Inflammatory macrophage (primary cell): ENCODE results near the gene IFNGR2.
"Not testable (repeated sequence)": the region's sequence is repeated elsewhere in the genome, so short reads cannot be mapped to it uniquely, and the experiment has no call there.

Experiments
- DNase-seq, 2 donors: peaks; one replicate each; pipeline ENCODE4 v3.0.0-alpha.2; 2020 to 2022

IFNGR2 gene

DNA sequence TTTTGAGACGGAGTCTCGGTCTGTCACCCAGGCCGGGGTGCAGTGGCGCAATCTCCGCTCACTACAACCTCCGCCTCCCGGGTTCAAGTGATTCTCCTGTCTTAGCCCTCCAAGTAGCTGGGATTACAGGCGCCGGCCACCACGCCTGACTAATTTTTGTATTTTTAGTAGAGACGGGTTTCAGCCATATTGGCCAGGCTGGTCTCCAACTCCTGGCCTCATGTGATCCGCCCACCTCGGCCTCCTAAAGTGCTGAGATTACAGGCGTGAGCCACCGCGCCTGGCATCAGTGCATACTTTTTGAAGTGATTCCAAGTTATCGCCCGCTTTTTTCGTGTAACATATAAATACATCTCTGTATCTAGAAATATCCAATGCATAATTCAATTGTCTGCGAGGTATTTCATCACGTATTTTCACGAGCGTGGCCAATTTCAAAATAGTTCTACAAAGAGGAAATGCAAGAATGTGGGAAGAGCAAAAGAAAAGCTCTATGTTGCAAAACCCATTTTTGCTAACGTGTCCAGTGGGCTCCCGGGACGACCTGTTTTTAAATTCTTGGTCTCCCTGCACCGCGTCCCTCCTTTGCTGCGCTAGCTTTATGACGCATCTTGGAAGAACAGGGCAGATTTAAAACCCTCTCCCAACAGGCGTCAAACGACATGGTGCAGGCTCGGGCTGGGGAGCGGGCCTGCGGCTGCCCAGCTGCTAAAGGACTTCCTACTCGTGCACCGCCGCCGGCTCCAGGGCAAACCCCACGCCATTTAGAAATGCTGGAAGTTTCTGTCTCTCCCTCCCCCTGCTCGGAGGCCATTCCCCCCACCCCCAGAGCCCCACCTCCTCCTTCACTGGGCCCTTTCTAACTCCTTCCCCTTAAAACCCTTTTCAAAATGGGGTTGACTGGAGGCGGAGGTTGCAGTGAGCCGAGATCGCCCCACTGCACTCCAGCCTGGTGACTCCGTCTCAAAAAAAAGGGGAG is 923 bp upstream of the IFNGR2 start:
- DNase-seq = peak; percentile 94 to 97

DNA sequence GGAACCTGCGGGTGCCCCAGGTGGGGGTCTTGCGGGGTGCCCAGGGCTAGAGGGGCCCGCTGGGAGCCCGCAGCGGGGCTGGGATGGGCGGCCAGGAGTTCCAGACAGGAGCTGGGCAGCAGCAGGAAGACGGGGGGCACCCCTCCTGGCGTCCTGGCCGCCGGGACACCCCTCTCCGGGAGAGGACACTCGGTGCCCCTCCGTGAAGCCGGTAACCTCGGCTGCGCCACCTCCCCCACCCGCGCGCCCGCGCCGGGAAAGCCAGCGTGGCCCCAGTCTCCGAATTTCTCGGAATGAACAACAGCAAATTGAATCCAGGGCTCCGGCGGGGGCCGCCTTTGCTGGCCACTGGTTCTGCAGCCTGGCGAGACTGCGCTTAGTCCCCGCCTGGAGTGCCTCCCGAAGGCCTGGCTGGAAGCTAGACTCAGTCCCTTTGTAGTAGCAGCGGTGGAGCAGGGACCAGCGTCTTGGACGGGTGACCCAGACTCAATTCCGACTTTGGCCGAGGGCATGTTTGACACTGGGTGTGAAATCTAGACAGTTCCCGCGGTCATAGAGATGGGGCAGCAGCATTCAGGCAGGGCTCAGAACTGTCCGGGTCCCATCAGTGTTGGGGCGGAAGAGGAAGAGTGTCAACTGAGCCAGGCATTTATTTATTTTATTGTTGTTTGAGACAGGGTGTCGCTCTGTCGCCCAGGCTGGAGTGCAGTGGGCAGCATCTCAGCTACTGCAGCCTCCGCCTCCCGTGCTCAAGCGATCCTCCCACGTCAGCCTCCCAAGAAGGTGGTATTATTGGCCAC is 773 bp downstream of the IFNGR2 start:
- peak; percentile 59 to 63 for DNase-seq

DNA sequence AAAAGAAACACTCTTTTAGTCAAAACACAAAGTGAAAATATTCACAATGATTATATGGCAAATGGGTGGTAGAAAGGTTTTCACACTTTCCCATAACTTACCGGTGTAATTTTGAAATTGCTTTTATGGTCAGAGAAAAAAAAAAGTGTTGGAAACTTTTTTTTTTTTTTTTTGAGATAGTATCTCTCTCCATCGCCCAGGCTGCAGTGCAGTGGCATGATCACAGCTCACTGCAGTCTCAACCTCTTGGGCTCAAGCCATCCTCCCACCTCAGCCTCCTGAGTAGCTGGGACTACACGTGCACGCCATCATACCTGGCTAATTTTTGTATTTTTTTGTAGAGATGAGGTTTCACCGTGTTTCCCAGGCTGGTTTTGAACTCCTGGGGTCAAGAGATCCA is 3.3 kb downstream of the IFNGR2 start:
- no peak for DNase-seq

DNA sequence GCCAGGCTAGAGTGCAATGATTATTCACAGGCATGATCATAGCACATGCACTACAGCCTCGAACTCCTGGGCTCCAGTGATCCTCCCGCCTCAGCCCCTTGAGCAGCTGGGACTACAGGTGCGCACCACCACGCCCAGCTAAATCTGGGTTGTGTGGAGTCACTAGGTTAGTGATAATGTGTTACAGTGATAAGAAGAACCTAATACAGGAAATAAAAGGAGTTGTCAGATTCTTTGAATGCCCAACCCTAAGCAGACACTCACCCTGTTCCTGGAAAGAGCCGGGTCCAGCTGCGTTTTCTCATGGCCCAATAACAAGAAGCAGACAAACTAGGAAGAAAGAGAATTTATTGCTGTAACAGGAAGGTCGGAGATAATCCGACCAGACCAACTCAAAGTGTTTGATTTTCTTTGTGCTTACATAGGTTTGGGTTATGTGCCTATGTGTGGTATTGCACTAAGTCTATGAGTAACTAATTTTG is 8.8 kb downstream of the IFNGR2 start:
- DNase-seq = peak in 1 of 2 donors; percentile 8

DNA sequence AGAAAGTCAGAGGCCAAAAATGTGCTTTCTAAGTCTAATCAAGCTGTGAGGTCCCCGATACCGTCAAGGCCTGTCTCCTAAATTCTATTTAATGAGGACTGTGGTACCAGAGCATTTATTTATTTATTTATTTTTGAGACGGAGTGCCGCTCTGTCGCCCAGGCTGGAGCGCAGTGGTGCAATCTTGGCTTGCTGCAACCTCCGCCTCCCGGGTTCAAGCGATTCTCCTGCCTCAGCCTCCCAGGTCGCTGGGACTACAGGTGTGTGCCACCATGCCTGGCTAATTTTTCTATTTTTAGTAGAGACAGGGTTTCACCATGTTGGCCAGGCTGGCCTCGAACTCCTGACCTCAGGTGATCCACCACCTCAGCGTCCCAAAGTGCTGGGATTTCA is 9.2 kb downstream of the IFNGR2 start:
- DNase-seq = not testable (repeated sequence)

DNA sequence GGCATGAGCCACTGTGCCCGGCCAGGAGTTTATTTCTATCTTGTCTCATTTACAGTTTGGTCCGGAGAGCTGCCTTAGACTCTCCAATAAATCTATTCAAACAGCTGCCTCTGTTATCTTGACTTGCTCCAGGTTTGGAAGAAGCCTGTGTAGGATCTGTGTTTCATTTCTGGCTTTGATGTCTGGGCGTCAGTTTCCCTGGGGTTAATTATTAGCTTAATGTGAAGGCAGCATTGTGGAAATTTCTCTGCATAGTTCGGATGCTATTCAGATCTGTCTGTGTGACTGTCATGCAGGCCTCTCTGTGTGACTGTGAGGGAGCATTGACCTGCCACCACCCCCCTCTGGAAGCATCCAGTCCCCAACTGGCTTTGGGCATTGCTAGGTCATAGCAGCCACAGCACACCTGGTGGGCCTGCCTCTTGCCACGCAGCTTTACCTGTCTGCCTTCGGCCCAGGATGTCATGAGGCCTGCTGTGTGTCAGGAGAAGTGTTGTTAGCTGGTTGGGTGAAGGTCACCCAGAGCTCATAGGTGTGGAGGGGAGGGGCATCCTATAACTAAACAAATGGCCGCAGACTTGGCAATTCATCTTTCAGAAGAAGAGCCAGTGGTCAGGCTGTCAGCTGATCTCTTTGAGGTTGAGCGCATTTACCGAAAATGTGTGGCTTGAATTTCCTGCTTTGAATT is 9.8 kb downstream of the IFNGR2 start:
- DNase-seq = no peak

DNA sequence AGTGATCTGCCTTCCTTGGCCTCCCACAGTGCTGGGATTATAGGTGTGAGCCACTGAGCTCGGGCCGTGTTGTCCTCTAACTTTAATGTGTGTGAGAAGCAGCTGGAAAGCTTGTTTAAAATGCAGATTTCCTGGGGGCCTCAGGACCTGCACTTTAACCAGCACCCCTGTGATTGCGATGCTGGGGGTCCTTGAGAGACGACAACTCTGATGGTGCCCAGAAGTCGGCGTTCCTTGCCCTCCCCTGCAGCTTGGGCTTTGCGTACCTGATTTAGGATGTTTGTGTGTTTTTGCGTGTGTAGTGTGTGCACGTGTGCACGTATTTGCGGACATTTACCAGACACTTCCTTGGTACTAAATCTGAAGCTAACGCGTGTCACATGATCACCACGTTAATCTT is 10.9 kb downstream of the IFNGR2 start:
- no peak for DNase-seq

DNA sequence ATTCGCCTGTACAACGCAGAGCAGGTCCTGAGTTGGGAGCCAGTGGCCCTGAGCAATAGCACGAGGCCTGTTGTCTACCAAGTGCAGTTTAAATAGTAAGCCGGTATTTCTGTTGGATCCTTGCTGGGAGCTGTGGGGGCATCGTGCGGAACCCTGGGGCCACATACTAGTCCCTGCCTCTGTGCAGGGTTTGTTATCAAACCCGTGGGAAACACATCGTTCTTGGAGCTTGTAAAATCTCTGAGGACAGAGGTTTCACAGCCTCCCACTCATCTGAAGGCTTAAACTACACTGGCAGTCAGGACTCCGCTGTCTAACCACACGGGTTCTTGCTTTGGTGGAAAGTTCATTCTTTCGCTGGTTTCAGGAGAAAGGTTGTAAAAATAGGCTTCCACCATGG is 11.7 kb downstream of the IFNGR2 start:
- no peak for DNase-seq

DNA sequence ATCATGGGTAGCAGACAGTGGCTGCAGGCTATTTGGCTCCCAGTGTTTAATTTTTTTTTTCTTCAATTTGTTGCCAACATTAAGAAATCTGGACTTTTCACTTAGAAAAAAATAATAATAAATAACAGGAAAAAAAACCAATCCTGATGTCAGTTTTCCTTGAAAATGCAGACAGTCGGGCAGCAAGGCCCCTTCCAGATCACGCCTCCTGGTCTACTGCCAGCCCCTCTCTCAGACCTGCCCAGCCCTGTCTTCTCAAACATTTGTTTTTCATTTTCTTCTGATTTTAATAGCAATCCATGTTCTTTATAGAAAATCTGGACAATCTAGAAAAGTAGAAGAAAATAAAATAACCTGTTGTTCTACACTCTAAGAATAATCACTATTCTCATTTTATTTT is 15.5 kb downstream of the IFNGR2 start:
- no peak for DNase-seq

DNA sequence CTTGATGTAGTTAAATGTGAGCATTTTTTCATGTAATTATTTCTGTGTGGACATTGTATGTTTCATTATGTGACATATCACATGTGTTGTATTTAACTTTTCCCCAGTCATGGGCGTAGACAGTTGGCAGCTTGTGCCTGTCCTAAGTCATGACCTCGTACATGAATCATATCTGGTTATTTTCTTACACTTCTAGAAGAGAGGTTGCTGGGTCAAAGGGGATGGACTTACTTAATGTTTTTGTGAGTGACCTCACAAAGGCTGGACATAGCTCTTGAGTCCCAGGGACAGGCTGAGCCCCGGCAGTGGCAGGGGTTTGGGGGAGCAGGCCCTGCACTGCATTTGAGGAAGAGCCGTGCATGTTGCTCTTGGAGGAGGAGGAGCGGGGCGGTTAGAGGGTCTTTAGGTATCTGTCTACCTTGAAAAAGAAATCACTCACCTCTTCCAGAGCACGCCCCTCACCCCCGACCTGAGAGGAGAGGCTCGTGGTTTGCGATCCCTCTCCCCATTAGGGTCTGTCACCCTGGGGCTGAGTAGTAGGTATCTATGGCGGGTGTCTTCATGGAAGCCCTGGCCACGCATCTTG is 16.4 kb downstream of the IFNGR2 start:
- peak; percentile 45 to 56 for DNase-seq

DNA sequence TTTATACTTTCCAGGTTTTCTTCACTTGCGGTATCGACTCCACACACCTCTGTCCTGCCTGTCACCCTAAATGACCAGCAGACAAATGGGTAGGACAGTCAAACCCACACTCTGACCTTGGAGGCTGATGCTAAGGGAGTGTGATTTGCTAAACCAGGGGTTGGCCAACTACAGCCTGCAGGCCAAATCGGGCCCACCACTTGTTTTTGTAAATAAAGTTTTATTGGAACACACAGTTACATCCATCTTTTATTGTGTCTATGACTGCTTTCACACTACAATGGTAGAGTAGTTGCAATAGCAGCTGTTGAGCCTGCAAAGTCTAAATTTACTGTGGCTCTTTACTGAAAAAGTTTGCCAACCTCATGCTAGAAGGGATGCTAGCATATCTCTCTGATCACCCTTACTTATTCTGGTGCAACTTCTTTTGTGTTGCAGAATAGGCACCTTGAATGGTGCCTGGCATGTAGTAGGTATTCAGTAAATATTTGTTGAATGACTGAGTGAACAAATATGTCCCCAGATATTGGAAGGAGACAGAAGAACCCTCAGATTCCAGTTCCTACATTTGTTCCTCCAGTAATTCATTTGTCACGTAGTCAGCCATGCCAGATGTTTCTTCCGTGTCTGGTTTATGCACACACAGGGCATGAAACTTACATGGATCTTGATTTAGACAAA is 18.6 kb downstream of the IFNGR2 start:
- no peak for DNase-seq

DNA sequence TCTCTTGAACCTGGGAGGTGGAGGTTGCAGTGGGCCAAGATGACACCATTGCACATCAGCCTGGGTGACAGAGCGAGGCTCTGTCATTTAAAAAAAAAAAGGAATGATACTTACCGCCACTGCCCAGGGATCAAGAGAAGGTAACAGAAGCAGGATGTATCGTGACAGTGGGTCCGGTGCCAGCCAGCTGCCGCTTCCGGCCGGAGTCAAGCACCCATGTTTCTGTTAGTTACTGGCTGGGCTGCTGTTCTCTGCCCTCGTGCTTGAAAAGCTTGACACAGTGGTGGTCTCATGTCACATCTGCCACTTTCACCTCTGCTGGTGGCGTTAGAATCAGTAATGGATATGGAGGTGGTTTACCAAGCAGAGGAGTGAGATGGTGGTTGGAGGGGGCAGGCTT is 21.0 kb downstream of the IFNGR2 start:
- no peak for DNase-seq

DNA sequence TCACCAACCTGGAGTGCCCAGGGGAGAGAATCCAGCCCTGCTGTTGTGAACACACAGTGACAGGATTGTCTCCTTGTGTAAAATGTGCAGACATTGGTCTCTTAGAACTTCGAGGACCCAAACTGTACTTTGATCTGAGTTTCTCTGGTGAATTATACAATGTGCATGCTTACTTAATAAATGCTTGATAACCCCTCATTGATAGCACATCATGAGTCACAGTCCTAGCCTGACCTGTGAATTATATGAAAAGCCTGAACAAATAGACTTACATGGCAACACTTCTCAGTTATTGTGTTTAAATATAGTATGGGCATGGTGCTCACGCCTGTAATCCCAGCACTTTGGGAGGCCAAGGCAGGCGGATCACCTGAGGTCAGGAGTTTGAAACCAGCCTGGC is 22.6 kb downstream of the IFNGR2 start:
- no peak for DNase-seq

DNA sequence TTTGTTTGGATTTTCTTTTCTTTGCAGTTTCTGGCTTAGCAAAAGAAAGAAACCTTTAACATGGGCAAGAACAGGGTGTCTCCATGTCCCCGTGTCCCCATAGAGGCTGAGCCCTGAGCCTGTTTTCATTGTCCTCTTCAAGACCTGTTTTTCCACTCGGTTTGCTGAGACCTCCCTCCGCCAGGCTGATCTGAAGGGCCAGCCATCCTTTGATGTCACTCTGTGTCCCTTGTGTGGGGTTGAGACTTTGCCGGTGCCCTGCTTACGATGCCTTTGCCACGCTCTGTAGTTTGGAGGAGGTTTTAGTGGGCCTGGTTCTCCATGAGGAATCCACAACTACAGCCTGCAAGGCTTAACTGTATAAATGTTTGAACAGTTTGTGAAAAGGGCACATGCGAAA is 23.8 kb downstream of the IFNGR2 start:
- no peak for DNase-seq

DNA sequence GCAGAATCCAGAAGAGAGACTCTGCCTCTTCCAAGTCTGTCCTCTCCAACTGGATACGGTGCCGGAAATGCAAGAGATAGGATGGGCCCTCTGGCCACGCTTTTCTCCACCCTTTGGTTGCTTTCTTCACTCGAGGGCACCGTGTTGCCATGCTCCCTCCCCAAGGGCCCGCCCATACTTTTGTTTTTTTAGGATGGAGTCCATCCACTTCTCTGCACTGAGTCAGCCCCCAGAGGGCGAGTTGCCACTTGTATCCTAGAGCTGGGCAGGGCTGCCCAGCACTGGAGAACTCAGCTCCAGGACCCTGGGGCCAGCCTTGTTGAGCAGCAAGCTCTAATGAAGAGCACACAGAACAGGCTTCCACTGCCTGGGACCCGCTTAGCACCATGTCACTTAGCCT is 25.5 kb downstream of the IFNGR2 start:
- DNase-seq = no peak

DNA sequence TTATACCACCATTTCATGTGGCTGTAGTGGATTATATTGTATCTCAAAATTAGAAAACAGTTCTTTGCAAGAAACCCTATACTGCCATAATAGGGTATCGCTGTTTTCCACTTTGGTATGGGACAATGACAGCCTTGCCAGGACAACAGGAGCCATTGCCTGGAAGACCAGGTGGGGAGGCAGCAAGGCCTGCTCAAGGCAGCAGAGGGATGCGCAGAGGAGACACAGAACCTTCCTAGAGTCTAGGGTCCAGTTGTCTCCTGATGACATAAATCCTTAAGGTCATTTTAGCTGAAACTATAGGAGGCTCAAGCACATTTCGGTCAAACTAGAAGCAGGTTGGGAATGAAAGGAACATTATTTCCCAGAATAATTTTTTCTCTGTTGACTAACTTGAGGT is 27.6 kb downstream of the IFNGR2 start:
- no peak for DNase-seq

DNA sequence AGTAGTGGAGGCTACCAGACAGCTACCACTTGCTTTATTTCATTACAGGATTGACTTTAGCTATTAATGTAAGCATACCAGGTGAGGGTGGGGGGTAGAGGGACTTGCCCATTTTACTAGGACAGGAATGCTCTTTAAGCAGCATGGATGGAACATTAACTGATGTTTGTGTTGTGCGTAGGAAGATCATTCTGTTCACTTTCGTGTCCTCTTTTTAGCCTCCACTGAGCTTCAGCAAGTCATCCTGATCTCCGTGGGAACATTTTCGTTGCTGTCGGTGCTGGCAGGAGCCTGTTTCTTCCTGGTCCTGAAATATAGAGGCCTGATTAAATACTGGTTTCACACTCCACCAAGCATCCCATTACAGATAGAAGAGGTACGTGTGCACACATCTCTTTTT is 29.3 kb downstream of the IFNGR2 start:
- no peak for DNase-seq

DNA sequence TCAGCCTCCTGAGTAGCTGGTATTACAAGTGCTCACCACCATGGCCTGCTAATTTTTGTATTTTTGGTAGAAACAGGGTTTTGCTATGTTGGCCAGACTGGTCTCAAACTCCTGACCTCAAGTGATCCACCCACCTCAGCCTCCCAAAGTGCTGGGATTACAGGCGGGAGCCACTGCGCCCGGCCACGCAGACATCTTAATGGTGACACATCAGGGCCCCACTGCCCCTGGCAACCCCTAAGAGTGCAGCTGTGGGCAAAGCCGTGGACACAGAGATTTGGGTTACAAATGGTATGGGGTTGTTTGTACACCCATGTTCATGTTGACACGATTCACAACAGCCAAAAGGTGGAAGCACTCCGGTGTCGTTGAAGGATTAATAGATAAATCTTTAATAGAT is 29.8 kb downstream of the IFNGR2 start:
- DNase-seq = no peak

DNA sequence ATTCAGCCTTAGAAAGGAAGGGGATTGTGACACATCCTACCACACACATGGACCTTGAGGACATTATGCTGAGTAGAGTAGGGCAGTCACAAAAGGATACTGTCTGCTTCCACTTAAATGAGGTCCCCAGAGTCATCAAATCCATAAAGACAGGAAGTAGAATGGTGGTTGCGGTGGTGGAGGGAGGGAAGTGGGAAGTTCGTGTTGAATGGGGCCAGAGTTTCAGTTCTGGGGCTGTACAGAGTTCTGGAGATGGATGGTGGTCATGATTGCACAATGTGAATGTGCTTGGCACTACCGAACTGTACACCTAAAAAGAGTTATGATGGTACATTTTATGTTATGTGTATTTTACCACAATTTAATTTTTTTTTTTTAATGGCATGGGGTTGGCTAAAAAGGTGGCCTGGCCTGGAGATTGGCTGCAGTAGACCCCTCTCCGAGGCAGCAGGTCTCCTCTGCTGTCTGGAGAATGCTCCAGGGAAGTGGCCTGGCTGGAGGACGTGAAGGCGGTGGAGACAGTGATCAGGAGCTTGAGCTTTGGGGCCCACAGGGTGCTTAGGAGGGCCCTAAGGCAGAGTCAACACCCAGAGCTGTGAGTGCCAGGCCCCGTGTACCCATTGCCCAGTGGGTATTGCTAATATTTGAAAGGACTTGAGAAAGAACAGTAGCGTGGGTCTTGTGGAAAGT is 30.4 kb downstream of the IFNGR2 start:
- peak; percentile 73 to 81 for DNase-seq

DNA sequence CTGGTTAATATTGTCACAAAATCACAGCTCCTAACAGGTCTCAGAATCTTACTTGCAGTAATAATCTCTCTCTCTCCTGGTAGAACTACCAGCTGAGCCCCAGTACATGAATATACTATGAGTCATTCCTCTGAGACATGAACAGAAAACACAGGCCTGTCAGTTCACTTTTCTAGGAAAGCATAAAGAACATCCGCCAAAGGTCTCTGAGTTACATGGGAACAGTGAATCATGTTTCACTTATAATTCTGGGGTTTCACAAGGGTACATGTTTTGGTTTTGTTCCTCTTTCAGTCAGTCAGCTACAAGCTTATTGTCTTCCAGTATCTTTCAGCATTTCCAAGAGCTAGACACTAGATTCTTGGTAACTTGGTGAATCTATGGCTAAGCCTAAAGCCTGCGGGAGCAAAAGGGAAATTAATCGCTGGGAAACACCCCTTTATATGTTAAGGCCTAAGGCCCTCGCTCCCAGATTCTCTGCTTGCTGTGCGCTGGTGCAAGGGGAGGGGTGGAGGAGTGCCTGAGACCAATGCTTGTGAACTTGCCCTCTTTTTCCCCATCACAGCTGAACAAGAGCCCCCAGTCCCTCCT is 31.7 kb downstream of the IFNGR2 start:
- peak; percentile 90 to 97 for DNase-seq

DNA sequence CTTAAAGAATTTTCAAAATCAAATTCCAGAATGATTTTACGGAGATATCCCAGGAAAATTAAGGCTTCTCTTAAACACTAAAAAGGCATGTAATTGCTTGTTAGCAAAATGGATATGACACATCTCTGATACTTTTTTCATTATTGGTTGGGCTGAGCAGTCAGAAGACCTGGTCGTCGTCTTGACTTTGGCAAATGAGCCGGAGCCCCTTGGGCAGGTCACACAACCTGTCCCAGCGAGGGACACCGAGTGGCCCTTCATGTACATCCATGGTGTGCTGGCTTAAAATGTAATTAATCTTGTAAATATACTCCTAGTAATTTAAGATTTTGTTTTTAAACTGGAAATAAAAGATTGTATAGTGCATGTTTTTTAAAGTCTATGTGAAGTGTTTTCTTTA is 33.9 kb downstream of the IFNGR2 start:
- no peak for DNase-seq
